OCI-LY1 (cell line): Measurements from ENCODE around the gene SP3.

ENCODE experiments used
- H2AFZ ChIP-seq: fragments of 200-600 bp; sonication (generic), shearing (Covaris generic); 2 replicates; pipeline ENCODE4 v1.6.0; 2014; ENCODE audit warnings: antibody characterized with exemption, mild to moderate bottlenecking, low read length
- H3F3A ChIP-seq: fragments of 200-600 bp; sonication (generic), shearing (Covaris generic); 2 replicates; pipeline ENCODE4 v1.6.0; 2014; ENCODE audit warnings: mild to moderate bottlenecking, antibody characterized with exemption, low read length, moderate library complexity; ENCODE audit not compliant: insufficient read depth
- H3K27ac ChIP-seq: fragments of 200-600 bp; sonication (generic); 2 replicates; pipeline ENCODE4 v1.5.1; 2014; ENCODE audit warnings: low read length, mixed run types, mild to moderate bottlenecking, low read depth; ENCODE audit not compliant: poor library complexity, severe bottlenecking
- H3K27me3 ChIP-seq: fragments of 200-600 bp; sonication (generic); 2 replicates; pipeline ENCODE4 v1.6.0; 2014; ENCODE audit warnings: antibody characterized with exemption, mild to moderate bottlenecking, low read length, moderate library complexity; ENCODE audit not compliant: insufficient read depth
- H3K36me3 ChIP-seq: fragments of 200-600 bp; sonication (generic); 2 replicates; pipeline ENCODE4 v1.6.1; 2014; ENCODE audit warnings: mild to moderate bottlenecking, antibody characterized with exemption, low read length, moderate library complexity, mixed read lengths; ENCODE audit not compliant: insufficient read depth
- H3K4me1 ChIP-seq: fragments of 200-600 bp; sonication (generic); 2 replicates; pipeline ENCODE4 v1.5.1; 2014; ENCODE audit warnings: mild to moderate bottlenecking, low read length, moderate library complexity; ENCODE audit not compliant: insufficient read depth, severe bottlenecking
- H3K4me2 ChIP-seq: fragments of 200-600 bp; sonication (generic), shearing (Covaris generic); 2 replicates; pipeline ENCODE4 v1.6.1; 2014; ENCODE audit warnings: low read length
- H3K4me3 ChIP-seq: fragments of 200-600 bp; sonication (generic); 2 replicates; pipeline ENCODE4 v1.5.1; 2014; ENCODE audit warnings: low read length, low read depth, mild to moderate bottlenecking, mixed read lengths; ENCODE audit not compliant: poor library complexity, severe bottlenecking
- H3K79me2 ChIP-seq: fragments of 200-600 bp; shearing (Covaris generic); 2 replicates; pipeline ENCODE4 v1.6.1; 2016; ENCODE audit warnings: mixed run types, low read length, mixed read lengths; ENCODE audit not compliant: insufficient read depth
- H3K9ac ChIP-seq: fragments of 200-600 bp; sonication (generic), shearing (Covaris generic); 2 replicates; pipeline ENCODE4 v1.6.1; 2014; ENCODE audit warnings: mild to moderate bottlenecking, low read length, mixed read lengths
- H3K9me2 ChIP-seq: fragments of 200-600 bp; sonication (generic), shearing (Covaris generic); 2 replicates; pipeline ENCODE4 v1.6.1; 2014; ENCODE audit warnings: low read depth, mild to moderate bottlenecking, low read length, mixed read lengths
- H3K9me3 ChIP-seq: fragments of 200-600 bp; shearing (Covaris generic); 2 replicates; pipeline ENCODE4 v1.6.1; 2014; ENCODE audit warnings: low read length, mixed read lengths
- H4K20me1 ChIP-seq: fragments of 200-600 bp; sonication (generic), shearing (Covaris generic); 2 replicates; pipeline ENCODE4 v1.6.0; 2016; ENCODE audit warnings: mild to moderate bottlenecking, low read length; ENCODE audit not compliant: insufficient read depth
- CTCF ChIP-seq: fragments of 200-600 bp; sonication (generic), shearing (Covaris generic); IDR thresholded peaks from 2 replicates; pipeline ENCODE4 v1.5.1; 2017; ENCODE audit warnings: mild to moderate bottlenecking, antibody characterized with exemption, low read length, moderate library complexity, mixed read lengths
- EZH2 ChIP-seq: fragments of 200-600 bp; sonication (generic), shearing (Covaris generic); IDR thresholded peaks from 2 replicates; pipeline ENCODE4 v1.8.0; 2017; ENCODE audit warnings: borderline replicate concordance, mixed run types, mild to moderate bottlenecking, antibody characterized with exemption, low read length, moderate library complexity, mixed read lengths

SP3 gene

DNA sequence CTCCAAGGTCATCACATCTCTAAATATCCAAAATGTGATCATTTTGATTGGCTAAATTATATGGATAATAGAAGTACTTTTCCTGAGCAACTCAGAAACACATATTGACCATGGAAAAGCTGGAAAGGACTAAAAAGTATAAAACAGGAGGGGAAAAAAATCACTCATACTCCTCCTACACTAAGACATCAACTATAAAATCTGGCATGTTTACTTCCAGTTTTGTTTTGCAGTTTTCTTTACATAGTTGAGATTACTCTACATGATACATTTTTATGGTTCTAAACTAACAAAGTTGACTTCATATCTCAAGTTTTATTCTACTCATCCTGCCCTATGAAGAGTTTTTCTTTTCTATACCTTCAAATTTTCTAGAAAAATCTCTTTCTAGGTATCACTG, 46.0 kb upstream of the SP3 start:
- no peaks in the 10 kb centered on the region for H3K36me3 ChIP-seq
- no peaks in the 10 kb centered on the region for H4K20me1 ChIP-seq
- no peak overlapping the region for H3K9ac ChIP-seq
- TF ChIP-seq CTCF: no peak
- H3F3A ChIP-seq: no peaks in the 10 kb centered on the region
- H3K9me3 ChIP-seq: no peaks in the 10 kb centered on the region
- H3K4me3 ChIP-seq: no peak overlapping the region
- peaks cover 12% of the 10 kb centered on the region for H3K4me1 ChIP-seq
- peaks cover 3% of the 10 kb centered on the region; the same call in 1 of the 2 replicates for H3K27me3 ChIP-seq
- H3K27ac ChIP-seq: no peak overlapping the region
- H3K9me2 ChIP-seq: no peaks in the 10 kb centered on the region
- no peak overlapping the region for H3K4me2 ChIP-seq
- no peak overlapping the region for H2AFZ ChIP-seq
- no peaks in the 10 kb centered on the region for H3K79me2 ChIP-seq

GRCh38 chr2:174009488-174010223, 44.5 kb upstream of the SP3 start:
- H3K9ac ChIP-seq: no peak overlapping the region
- TF ChIP-seq EZH2 (no peak), CTCF (no peak)

DNA sequence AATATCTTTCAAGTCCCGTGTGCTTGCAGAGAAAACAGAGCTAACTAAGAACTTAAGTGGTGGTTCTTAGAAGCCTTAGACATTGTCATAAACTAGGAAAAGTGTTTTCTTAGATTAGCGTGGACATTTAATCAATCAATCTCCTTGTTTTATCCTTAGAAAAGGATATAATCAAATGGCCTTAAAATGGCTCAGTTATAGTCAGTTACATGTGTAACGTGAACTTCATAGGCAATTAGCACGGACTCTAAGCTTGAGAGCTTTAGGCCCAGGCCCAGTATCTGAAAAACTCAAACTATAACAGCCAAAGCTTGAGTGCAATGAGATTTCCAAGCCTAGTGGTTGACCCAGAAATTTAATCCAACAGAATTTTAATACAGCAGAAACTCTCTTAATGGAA, 43.5 kb upstream of the SP3 start:
- Histone ChIP-seq H3F3A (no peaks in the 10 kb centered on the region), H3K27ac (no peak overlapping the region), H3K9ac (no peak overlapping the region), H3K4me2 (no peak overlapping the region), H3K36me3 (no peaks in the 10 kb centered on the region), H2AFZ (no peak overlapping the region), H3K4me1 (peaks cover 12% of the 10 kb centered on the region), H4K20me1 (no peaks in the 10 kb centered on the region), H3K4me3 (no peak overlapping the region), H3K27me3 (peaks cover 3% of the 10 kb centered on the region; the same call in 1 of the 2 replicates), H3K79me2 (no peaks in the 10 kb centered on the region), H3K9me3 (no peaks in the 10 kb centered on the region), H3K9me2 (no peaks in the 10 kb centered on the region)
- TF ChIP-seq CTCF (no peak), EZH2 (no peak)

More at GRCh38 chr2:174009488-174010223, 44.5 kb upstream of the SP3 start:
- Histone ChIP-seq H2AFZ (no peak overlapping the region), H3F3A (no peaks in the 10 kb centered on the region), H3K9me2 (no peaks in the 10 kb centered on the region), H3K4me1 (peaks cover 12% of the 10 kb centered on the region), H3K4me3 (no peak overlapping the region), H3K36me3 (no peaks in the 10 kb centered on the region), H3K9me3 (no peaks in the 10 kb centered on the region), H4K20me1 (no peaks in the 10 kb centered on the region), H3K27ac (no peak overlapping the region), H3K4me2 (no peak overlapping the region), H3K27me3 (peaks cover 3% of the 10 kb centered on the region; the same call in 1 of the 2 replicates), H3K79me2 (no peaks in the 10 kb centered on the region)
